DOHH2 (cell line): ENCODE results near the gene TMEM167A.
A peak's percentile ranks its signal among the peaks of the same experiment; 100 is the strongest.

Experiments used
- H3F3A ChIP-seq: fragments of 200-600 bp; sonication (generic), shearing (Covaris generic); 2 replicates; pipeline ENCODE4 v1.6.0; 2016; ENCODE audit warnings: antibody characterized with exemption, mild to moderate bottlenecking; ENCODE audit not compliant: control insufficient read depth, insufficient read depth
- H3K27ac ChIP-seq: fragments of 200-600 bp; sonication (generic); 2 replicates; pipeline ENCODE4 v1.5.1; 2014; ENCODE audit warnings: low read depth, mild to moderate bottlenecking, low read length, moderate library complexity
- H3K27me3 ChIP-seq: fragments of 200-600 bp; sonication (generic); 2 replicates; pipeline ENCODE4 v1.6.1; 2014; ENCODE audit warnings: mild to moderate bottlenecking, low read length, mixed read lengths; ENCODE audit not compliant: control insufficient read depth
- H3K36me3 ChIP-seq: fragments of 200-600 bp; sonication (generic); 2 replicates; pipeline ENCODE4 v1.6.1; 2014; ENCODE audit warnings: mild to moderate bottlenecking, low read length, moderate library complexity, mixed read lengths; ENCODE audit not compliant: control insufficient read depth
- H3K4me1 ChIP-seq: fragments of 200-600 bp; sonication (generic); 2 replicates; pipeline ENCODE4 v1.6.1; 2014; ENCODE audit warnings: mild to moderate bottlenecking, low read length, mixed read lengths; ENCODE audit not compliant: control insufficient read depth
- H3K4me2 ChIP-seq: fragments of 200-600 bp; sonication (generic); 2 replicates; pipeline ENCODE4 v1.6.0; 2014; ENCODE audit warnings: mild to moderate bottlenecking, low read length, moderate library complexity
- H3K4me3 ChIP-seq: fragments of 200-600 bp; sonication (generic); 2 replicates; pipeline ENCODE4 v1.5.1; 2014; ENCODE audit warnings: mild to moderate bottlenecking, low read length, mixed read lengths
- H3K79me2 ChIP-seq: fragments of 200-600 bp; sonication (generic); 2 replicates; pipeline ENCODE4 v1.6.1; 2014; ENCODE audit warnings: mild to moderate bottlenecking, low read length, mixed read lengths; ENCODE audit not compliant: control insufficient read depth
- H3K9me2 ChIP-seq: fragments of 200-600 bp; sonication (generic); replicated peaks from 2 replicates; pipeline ENCODE4 v1.6.1; 2014; ENCODE audit warnings: mild to moderate bottlenecking, low read length, mixed read lengths; ENCODE audit not compliant: control insufficient read depth
- H3K9me3 ChIP-seq: fragments of 200-600 bp; sonication (generic); 2 replicates; pipeline ENCODE4 v1.6.1; 2014; ENCODE audit warnings: antibody characterized with exemption, low read length, mixed read lengths; ENCODE audit not compliant: control insufficient read depth, insufficient read depth
- H4K20me1 ChIP-seq: fragments of 200-600 bp; sonication (generic); 2 replicates; pipeline ENCODE4 v1.6.0; 2014; ENCODE audit warnings: low read depth, mild to moderate bottlenecking, antibody characterized with exemption, low read length, moderate library complexity; ENCODE audit not compliant: control insufficient read depth, insufficient read depth
- EZH2phosphoT487 ChIP-seq: fragments of 200-600 bp; sonication (generic); IDR thresholded peaks from 2 replicates; pipeline ENCODE4 v1.6.1; 2017; ENCODE audit warnings: borderline replicate concordance, mild to moderate bottlenecking, antibody characterized with exemption, low read length, moderate library complexity, mixed read lengths
- TF ChIP-seq, protein P1 (sequence below): fragments of 200-600 bp; sonication (generic); IDR thresholded peaks from one replicate; pipeline ENCODE4 v1.5.1; 2014; ENCODE audit warnings: antibody characterized with exemption, mild to moderate bottlenecking, low read depth, low read length; ENCODE audit not compliant: poor library complexity, severe bottlenecking

The TMEM167A gene

DNA sequence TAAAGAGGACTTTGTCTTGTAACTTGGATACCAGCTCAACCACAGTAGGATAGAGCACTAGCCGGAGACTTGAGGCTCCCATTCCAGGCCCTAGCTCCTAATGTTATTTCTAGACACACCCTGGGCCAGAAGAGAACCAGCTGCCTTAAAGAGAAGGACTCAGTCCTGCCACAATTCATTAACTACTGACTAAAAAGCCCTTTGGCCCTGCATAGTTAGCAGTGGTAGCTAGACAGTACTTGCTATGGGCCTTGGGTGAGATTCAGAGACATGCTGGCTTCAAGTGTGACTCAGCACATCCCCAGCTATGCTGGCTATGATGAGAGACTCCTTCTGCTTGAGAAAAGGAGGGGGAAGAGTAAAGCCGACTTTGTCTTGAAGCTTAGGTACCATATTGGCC lies 47.3 kb downstream of the TMEM167A start:
- Histone ChIP-seq H3K4me2 (no peak overlapping the region), H3K4me1 (peaks cover 20% of the 10 kb centered on the region), H3K9me3 (no peaks in the 10 kb centered on the region; the same call in 1 of the 2 replicates), H3F3A (no peaks in the 10 kb centered on the region; the same call in 1 of the 2 replicates), H3K27ac (no peak overlapping the region), H3K9me2 (no peaks in the 10 kb centered on the region), H3K79me2 (no peaks in the 10 kb centered on the region), H3K36me3 (no peaks in the 10 kb centered on the region), H3K27me3 (no peaks in the 10 kb centered on the region), H3K4me3 (no peak overlapping the region), H4K20me1 (no peaks in the 10 kb centered on the region)
- TF ChIP-seq EZH2phosphoT487: no peak
- TF ChIP-seq, protein P1, sequence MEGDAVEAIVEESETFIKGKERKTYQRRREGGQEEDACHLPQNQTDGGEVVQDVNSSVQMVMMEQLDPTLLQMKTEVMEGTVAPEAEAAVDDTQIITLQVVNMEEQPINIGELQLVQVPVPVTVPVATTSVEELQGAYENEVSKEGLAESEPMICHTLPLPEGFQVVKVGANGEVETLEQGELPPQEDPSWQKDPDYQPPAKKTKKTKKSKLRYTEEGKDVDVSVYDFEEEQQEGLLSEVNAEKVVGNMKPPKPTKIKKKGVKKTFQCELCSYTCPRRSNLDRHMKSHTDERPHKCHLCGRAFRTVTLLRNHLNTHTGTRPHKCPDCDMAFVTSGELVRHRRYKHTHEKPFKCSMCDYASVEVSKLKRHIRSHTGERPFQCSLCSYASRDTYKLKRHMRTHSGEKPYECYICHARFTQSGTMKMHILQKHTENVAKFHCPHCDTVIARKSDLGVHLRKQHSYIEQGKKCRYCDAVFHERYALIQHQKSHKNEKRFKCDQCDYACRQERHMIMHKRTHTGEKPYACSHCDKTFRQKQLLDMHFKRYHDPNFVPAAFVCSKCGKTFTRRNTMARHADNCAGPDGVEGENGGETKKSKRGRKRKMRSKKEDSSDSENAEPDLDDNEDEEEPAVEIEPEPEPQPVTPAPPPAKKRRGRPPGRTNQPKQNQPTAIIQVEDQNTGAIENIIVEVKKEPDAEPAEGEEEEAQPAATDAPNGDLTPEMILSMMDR: no peak

DNA sequence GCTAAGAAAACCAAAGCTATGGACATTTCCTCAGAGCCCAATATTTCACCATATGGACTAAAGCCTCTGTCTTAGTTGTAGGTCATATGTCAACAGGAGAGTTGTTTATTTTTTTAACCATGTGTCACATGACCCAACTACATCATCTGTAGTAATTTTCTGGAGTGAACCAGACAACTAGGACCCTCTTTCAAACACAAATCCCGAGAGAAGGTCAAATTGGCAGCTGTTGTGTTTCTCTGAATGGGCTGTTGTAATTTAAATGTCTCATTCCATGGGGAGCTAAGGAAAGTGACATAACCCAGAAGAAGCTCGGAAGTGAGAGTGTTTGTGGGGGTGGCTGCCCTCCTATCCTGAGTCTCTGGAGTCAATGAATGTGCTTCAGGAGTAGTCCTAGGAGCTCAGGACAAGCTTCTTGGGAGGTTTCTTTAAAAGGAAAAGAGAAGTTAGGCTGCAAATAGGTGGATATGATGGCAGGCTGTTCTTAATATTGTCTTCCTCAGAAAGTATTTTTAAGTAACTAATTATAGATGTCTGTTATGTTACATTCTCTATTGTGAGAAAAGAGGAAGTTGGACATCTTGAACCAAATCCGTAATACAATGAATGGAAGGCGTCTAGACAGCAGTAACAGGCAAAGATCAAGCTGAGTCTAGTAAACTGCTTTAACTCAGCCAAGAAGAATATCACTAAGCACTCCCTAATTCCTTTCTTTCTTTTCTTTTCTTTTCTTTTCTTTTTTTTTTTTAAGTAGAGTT lies 50.1 kb downstream of the TMEM167A start:
- Histone ChIP-seq H3K9me3 (no peaks in the 10 kb centered on the region; the same call in 1 of the 2 replicates), H3K79me2 (no peaks in the 10 kb centered on the region), H3K4me3 (peak overlapping the region; percentile 58), H3K27ac (peak overlapping the region; percentile 67), H3K4me1 (peaks cover 20% of the 10 kb centered on the region), H3K9me2 (no peaks in the 10 kb centered on the region), H3K27me3 (no peaks in the 10 kb centered on the region), H3K4me2 (peak overlapping the region; percentile 79), H3F3A (no peaks in the 10 kb centered on the region; the same call in 1 of the 2 replicates), H3K36me3 (no peaks in the 10 kb centered on the region), H4K20me1 (no peaks in the 10 kb centered on the region)
- no peak for TF ChIP-seq EZH2phosphoT487
- TF ChIP-seq, protein P1: no peak

DNA sequence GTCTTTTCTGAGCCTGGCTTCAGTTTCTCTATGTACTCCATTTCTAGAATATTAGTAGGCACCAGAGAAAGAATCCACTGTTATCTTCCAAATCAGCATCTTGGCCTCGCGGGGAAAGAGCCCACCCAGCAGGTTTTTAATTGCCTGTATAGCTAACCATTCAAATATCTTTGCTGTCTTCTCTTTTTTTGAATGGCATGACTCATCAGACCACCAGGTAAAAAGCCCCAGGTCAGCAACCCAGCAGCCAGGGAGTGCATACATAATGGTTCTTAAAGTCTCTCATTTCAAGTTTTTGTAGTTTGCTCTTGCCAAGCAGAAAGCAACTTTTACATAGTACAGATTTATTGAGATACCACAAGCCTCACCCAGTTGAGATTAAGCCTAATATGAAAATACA lies 50.7 kb downstream of the TMEM167A start:
- no peaks in the 10 kb centered on the region; the same call in 1 of the 2 replicates for H3F3A ChIP-seq
- H3K79me2 ChIP-seq: no peaks in the 10 kb centered on the region
- peak overlapping the region; percentile 79 for H3K4me2 ChIP-seq
- no peaks in the 10 kb centered on the region for H3K27me3 ChIP-seq
- H3K36me3 ChIP-seq: no peaks in the 10 kb centered on the region
- peaks cover 20% of the 10 kb centered on the region for H3K4me1 ChIP-seq
- no peaks in the 10 kb centered on the region; the same call in 1 of the 2 replicates for H3K9me3 ChIP-seq
- TF ChIP-seq, protein P1: no peak
- TF ChIP-seq EZH2phosphoT487: no peak
- peak overlapping the region; percentile 58 for H3K4me3 ChIP-seq
- H3K27ac ChIP-seq: peak overlapping the region; percentile 67
- H3K9me2 ChIP-seq: no peaks in the 10 kb centered on the region
- H4K20me1 ChIP-seq: no peaks in the 10 kb centered on the region
